SK-N-SH (cell line): ENCODE results near the gene GBX1. TPM values are rescaled to one million over a fixed set of nuclear protein-coding genes. Genes with fewer than 3 reads are reported as not detected.

ENCODE experiments used
- CTCF ChIA-PET: fragments of 300-600, 350-600 bp; formaldehyde crosslinking; extraction: SDS; loops from one replicate; lab custom pipeline; 2021; lab: Yijun Ruan, JAX
- POLR2A ChIA-PET: fragments of 350-600 bp; sonication (Branson Sonifier 250); formaldehyde crosslinking; extraction: SDS; loops from one replicate; lab custom pipeline; 2020; ENCODE audit warnings: antibody characterized with exemption, inconsistent platforms; lab: Yijun Ruan, JAX
- DNase-seq: peaks from one replicate; pipeline ENCODE4 v3.0.0; 2012
- H2AFZ ChIP-seq: fragments of 200-600 bp; sonication (generic); 2 replicates; pipeline ENCODE4 v1.8.1; 2016; ENCODE audit warnings: antibody characterized with exemption, mild to moderate bottlenecking, low read depth
- H3F3A ChIP-seq: fragments of 200-600 bp; sonication (generic); replicated peaks from 2 replicates; pipeline ENCODE3; 2016; ENCODE audit warnings: antibody characterized with exemption, mild to moderate bottlenecking; ENCODE audit not compliant: insufficient read depth
- H3K27ac ChIP-seq, 2 experiments: fragments of 200-500 bp in 1 of 2; fragments of 200-600 bp in 1 of 2; sonication (Bioruptor generic) in 1 of 2; sonication (generic), shearing (Covaris generic) in 1 of 2; 2 replicates each; pipeline versions ENCODE4 v1.5.1 to v1.6.1; 2014 to 2016; ENCODE audit warnings: low read depth in 2 of 2, inconsistent platforms in 1 of 2, low read length in 1 of 2, mild to moderate bottlenecking in 1 of 2, mixed read lengths in 1 of 2
- H3K27me3 ChIP-seq: fragments of 200-600 bp; sonication (generic), shearing (Covaris generic); 2 replicates; pipeline ENCODE4 v1.6.1; 2016; ENCODE audit warnings: mixed run types; ENCODE audit not compliant: insufficient read depth
- H3K36me3 ChIP-seq, 2 experiments: fragments of 200-500 bp in 1 of 2; fragments of 200-600 bp in 1 of 2; sonication (Bioruptor generic) in 1 of 2; sonication (generic) in 1 of 2; replicated peaks in 1 of 2; 2 replicates each; pipeline versions ENCODE3 to v1.5.1; 2014 to 2016; ENCODE audit warnings: low read length in 1 of 2, mild to moderate bottlenecking in 1 of 2; ENCODE audit not compliant: insufficient read depth in 2 of 2, control insufficient read depth in 1 of 2
- H3K4me1 ChIP-seq, 2 experiments: fragments of 200-500 bp in 1 of 2; fragments of 200-600 bp in 1 of 2; sonication (Bioruptor generic) in 1 of 2; sonication (generic), shearing (Covaris generic) in 1 of 2; 2 replicates each; pipeline versions ENCODE4 v1.5.1 to v1.6.1; 2014 to 2016; ENCODE audit warnings: low read depth in 1 of 2, low read length in 1 of 2, mixed run types in 1 of 2; ENCODE audit not compliant: insufficient read depth in 2 of 2, control insufficient read depth in 1 of 2
- H3K4me2 ChIP-seq: fragments of 200-600 bp; sonication (generic), shearing (Covaris generic); 2 replicates; pipeline ENCODE4 v1.6.1; 2017; ENCODE audit warnings: mixed run types
- H3K4me3 ChIP-seq, 2 experiments: fragments of 200-500 bp in 1 of 2; fragments of 200-600 bp in 1 of 2; sonication (Bioruptor generic) in 1 of 2; sonication (generic), shearing (Covaris generic) in 1 of 2; 2 replicates each; pipeline versions ENCODE4 v1.5.1 to v1.8.1; 2014 to 2016; ENCODE audit warnings: low read depth in 2 of 2, inconsistent platforms in 1 of 2, low read length in 1 of 2, mild to moderate bottlenecking in 1 of 2, mixed read lengths in 1 of 2, moderate library complexity in 1 of 2
- H3K79me2 ChIP-seq: fragments of 200-600 bp; sonication (generic); 2 replicates; pipeline ENCODE4 v1.8.1; 2017; ENCODE audit warnings: mild to moderate bottlenecking; ENCODE audit not compliant: insufficient read depth
- H3K9ac ChIP-seq: fragments of 200-600 bp; sonication (generic); 2 replicates; pipeline ENCODE4 v1.6.1; 2017; ENCODE audit warnings: mixed run types
- H3K9me2 ChIP-seq: fragments of 200-600 bp; sonication (generic); 2 replicates; pipeline ENCODE4 v1.6.1; 2017; ENCODE audit warnings: mixed run types
- H3K9me3 ChIP-seq: fragments of 200-600 bp; sonication (generic); 2 replicates; pipeline ENCODE4 v1.6.1; 2017; ENCODE audit warnings: mixed run types, mild to moderate bottlenecking, moderate library complexity
- H4K20me1 ChIP-seq: fragments of 200-600 bp; sonication (generic); 2 replicates; pipeline ENCODE4 v1.6.1; 2017; ENCODE audit warnings: mild to moderate bottlenecking, mixed run types; ENCODE audit not compliant: insufficient read depth
- CTCF ChIP-seq: fragments of 200-600 bp; sonication (generic); IDR thresholded peaks from 2 replicates; pipeline ENCODE4 v1.6.1; 2017; ENCODE audit warnings: antibody characterized with exemption, mild to moderate bottlenecking, moderate library complexity
- ELF1 ChIP-seq: IDR thresholded peaks from 2 replicates; pipeline ENCODE4 v1.4.0; 2012
- FOSL2 ChIP-seq: IDR thresholded peaks from 2 replicates; pipeline ENCODE4 v1.4.0; 2012; ENCODE audit warnings: low read depth, mild to moderate bottlenecking, moderate library complexity, borderline replicate concordance
- FOXM1 ChIP-seq: IDR thresholded peaks from 2 replicates; pipeline ENCODE4 v1.4.0; 2012; ENCODE audit warnings: low read depth, mild to moderate bottlenecking
- GABPA ChIP-seq: IDR thresholded peaks from 2 replicates; pipeline ENCODE4 v1.4.0; 2012; ENCODE audit warnings: low read depth, mild to moderate bottlenecking
- GATA2 ChIP-seq: sonication (generic); formaldehyde crosslinking; IDR thresholded peaks from 2 replicates; pipeline ENCODE4 v1.5.0; 2020; ENCODE audit warnings: mild to moderate bottlenecking, missing genetic modification reagents
- IRF3 ChIP-seq: fragments of 150-350 bp; IDR thresholded peaks from 2 replicates; pipeline ENCODE4 v1.6.1; 2016; ENCODE audit warnings: mild to moderate bottlenecking, low read depth, low read length
- JUND ChIP-seq: IDR thresholded peaks from 2 replicates; pipeline ENCODE4 v1.4.0; 2012
- POLR2AphosphoS5 ChIP-seq: IDR thresholded peaks from 2 replicates; pipeline ENCODE4 v1.6.1; 2012; ENCODE audit warnings: low read depth, low read length
- RFX5 ChIP-seq: IDR thresholded peaks from 2 replicates; pipeline ENCODE4 v1.6.1; 2012; ENCODE audit warnings: mild to moderate bottlenecking, improper control_type of control experiment, low read length
- RXRA ChIP-seq: IDR thresholded peaks from 2 replicates; pipeline ENCODE4 v1.4.0; 2012; ENCODE audit warnings: low read depth, mild to moderate bottlenecking, borderline replicate concordance
- SMC3 ChIP-seq: IDR thresholded peaks from 2 replicates; pipeline ENCODE4 v1.6.1; 2012; ENCODE audit warnings: low read depth, low read length, improper control_type of control experiment
- TAF1 ChIP-seq: IDR thresholded peaks from 2 replicates; pipeline ENCODE4 v1.6.1; 2012; ENCODE audit warnings: low read depth, mild to moderate bottlenecking, low read length, moderate library complexity, borderline replicate concordance
- TCF12 ChIP-seq: IDR thresholded peaks from 2 replicates; pipeline ENCODE4 v1.4.0; 2012
- YY1 ChIP-seq: IDR thresholded peaks from 2 replicates; pipeline ENCODE4 v1.4.0; 2012; ENCODE audit warnings: low read depth, mild to moderate bottlenecking
- ZBTB33 ChIP-seq: IDR thresholded peaks from 2 replicates; pipeline ENCODE4 v1.4.0; 2012; ENCODE audit warnings: low read depth, borderline replicate concordance
- WGBS: methylation state at CpG from one replicate; pipeline ENCODE4 v1.1.6; 2017; ENCODE audit warnings: low lambda C conversion rate; 5-methylcytosine and 5-hydroxymethylcytosine counted together
- polyA plus RNA-seq, 3 experiments: library from polyadenylated mRNA; depleted of rRNA; stranded (reverse); fragments of >200 nt; gene quantifications; 2 replicates each; pipeline ENCODE4 v1.2.3, GENCODE V29; 2012

Gene GBX1
- polyA plus RNA-seq, 1 of the 3 experiments (the other 2 are of a cell fraction): not detected

GRCh38 chr7:151125846-151126481, 41.5 kb downstream of the GBX1 start:
- TF ChIP-seq CTCF (no peak), GATA2 (CRISPR knock-in tag) (no peak), GABPA (no peak), FOSL2 (no peak), RFX5 (no peak), TAF1 (no peak), RXRA (no peak), YY1 (no peak), FOXM1 (no peak), POLR2AphosphoS5 (no peak), JUND (no peak), ZBTB33 (no peak)
- Histone ChIP-seq H3K4me3 (no peak overlapping the region), H3K9ac (no peak overlapping the region), H3K36me3 (peaks cover 30 to 82% of the 10 kb centered on the region in 2 experiments), H3K4me1 (peaks cover 0 to 12% of the 10 kb centered on the region in 2 experiments; a peak in 1 of 4 replicates), H3K27ac (no peak overlapping the region), H4K20me1 (peaks cover 24% of the 10 kb centered on the region), H3K4me2 (no peak overlapping the region), H3K27me3 (no peaks in the 10 kb centered on the region), H3F3A (peaks cover 4% of the 10 kb centered on the region), H3K9me2 (no peaks in the 10 kb centered on the region), H3K79me2 (peaks cover 18% of the 10 kb centered on the region; the same call in 1 of the 2 replicates), H2AFZ (no peak overlapping the region), H3K9me3 (no peaks in the 10 kb centered on the region)
- ChIA-PET CTCF (interaction anchor here (0.8 to 18.0 kb wide), 8 partner anchors 16 to 118 kb away, joined by 4 to 243 read pairs (median 13); partner anchors contain the start of gene GBX1), POLR2A (no interaction called here)
- DNase-seq: no peak
- 97% methylated on average over 58 of the region's 58 CpGs for WGBS

GRCh38 chr7:151125470-151125845, 42.0 kb downstream of the GBX1 start:
- Histone ChIP-seq H3K36me3 (peaks cover 28 to 82% of the 10 kb centered on the region in 2 experiments), H3K9me3 (no peaks in the 10 kb centered on the region), H3K9ac (no peak overlapping the region), H2AFZ (no peak overlapping the region), H3K27ac (no peak overlapping the region), H3K4me2 (no peak overlapping the region), H3K4me1 (peaks cover 0 to 7% of the 10 kb centered on the region in 2 experiments; a peak in 1 of 4 replicates), H3K27me3 (no peaks in the 10 kb centered on the region), H3K4me3 (no peak overlapping the region), H3F3A (peaks cover 4% of the 10 kb centered on the region), H3K79me2 (peaks cover 18% of the 10 kb centered on the region; the same call in 1 of the 2 replicates), H4K20me1 (peaks cover 24% of the 10 kb centered on the region), H3K9me2 (no peaks in the 10 kb centered on the region)
- ChIA-PET POLR2A (no interaction called here), CTCF (interaction anchor here (0.8 to 18.0 kb wide), 10 partner anchors 15 to 119 kb away, joined by 4 to 243 read pairs (median 10); partner anchors contain the start of gene GBX1)
- WGBS: 96% methylated on average over 19 of the region's 22 CpGs
- DNase-seq: no peak
- TF ChIP-seq ELF1 (no peak), SMC3 (no peak), TCF12 (no peak), IRF3 (no peak), RFX5 (no peak)
